GM20000 (cell line): ENCODE results near the gene CARMIL1.

ENCODE experiments used
- DNase-seq: peaks from one replicate; pipeline ENCODE4 v3.0.0; 2012; ENCODE audit warnings: low spot score
- TF ChIP-seq, protein P1 (sequence below): IDR thresholded peaks from 2 replicates; pipeline ENCODE4 v1.5.1; 2012; ENCODE audit warnings: mild to moderate bottlenecking, control low read depth; ENCODE audit errors: extremely low read depth, missing control alignments

The CARMIL1 gene

DNA sequence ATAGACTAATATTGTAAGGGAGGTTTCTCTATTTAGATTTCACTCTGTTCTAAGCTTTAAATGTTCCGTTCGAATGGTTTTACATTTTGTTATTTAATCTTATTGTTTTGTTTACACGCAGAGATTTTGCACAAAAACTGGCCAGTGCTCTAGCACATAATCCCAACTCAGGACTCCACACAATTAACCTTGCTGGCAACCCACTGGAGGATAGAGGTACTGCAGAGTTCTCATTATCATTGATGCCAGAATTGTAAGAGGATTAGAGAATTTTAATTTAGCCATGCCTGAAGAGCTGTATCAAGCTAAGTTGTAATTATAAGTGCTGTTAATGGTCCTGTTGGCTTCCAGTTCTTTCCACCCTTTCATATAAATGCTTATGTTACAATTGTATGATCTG, 193.1 kb downstream of the CARMIL1 start:
- no peak for DNase-seq
- TF ChIP-seq, protein P1, sequence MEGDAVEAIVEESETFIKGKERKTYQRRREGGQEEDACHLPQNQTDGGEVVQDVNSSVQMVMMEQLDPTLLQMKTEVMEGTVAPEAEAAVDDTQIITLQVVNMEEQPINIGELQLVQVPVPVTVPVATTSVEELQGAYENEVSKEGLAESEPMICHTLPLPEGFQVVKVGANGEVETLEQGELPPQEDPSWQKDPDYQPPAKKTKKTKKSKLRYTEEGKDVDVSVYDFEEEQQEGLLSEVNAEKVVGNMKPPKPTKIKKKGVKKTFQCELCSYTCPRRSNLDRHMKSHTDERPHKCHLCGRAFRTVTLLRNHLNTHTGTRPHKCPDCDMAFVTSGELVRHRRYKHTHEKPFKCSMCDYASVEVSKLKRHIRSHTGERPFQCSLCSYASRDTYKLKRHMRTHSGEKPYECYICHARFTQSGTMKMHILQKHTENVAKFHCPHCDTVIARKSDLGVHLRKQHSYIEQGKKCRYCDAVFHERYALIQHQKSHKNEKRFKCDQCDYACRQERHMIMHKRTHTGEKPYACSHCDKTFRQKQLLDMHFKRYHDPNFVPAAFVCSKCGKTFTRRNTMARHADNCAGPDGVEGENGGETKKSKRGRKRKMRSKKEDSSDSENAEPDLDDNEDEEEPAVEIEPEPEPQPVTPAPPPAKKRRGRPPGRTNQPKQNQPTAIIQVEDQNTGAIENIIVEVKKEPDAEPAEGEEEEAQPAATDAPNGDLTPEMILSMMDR: no peak

DNA sequence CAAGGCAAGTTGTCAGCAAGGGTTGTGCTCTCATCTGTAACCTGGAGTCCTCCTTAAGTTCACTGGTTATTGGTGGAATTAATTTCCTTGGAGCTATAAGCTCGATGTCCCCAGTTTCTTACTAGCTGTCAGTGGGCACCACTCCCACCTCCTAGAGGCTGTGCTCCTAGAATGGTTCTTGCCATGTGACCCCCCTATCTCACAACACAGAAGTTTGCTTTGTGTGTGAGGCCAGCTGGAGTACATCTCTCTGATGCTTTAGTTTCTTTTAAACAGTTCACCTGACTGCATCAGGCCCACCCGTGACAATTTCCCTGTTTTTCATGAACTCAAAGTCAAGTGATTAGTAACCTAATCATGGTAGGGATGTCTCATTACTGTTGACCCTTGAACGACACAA, 193.7 kb downstream of the CARMIL1 start:
- TF ChIP-seq, protein P1: no peak
- DNase-seq: no peak

GRCh38 chr6:25473447-25473846, 194.3 kb downstream of the CARMIL1 start:
- TF ChIP-seq, protein P1: no peak
- DNase-seq: no peak

- no peak for DNase-seq
- TF ChIP-seq, protein P1: no peak
Measured at GRCh38 chr6:25476126-25476525, 197.0 kb downstream of the CARMIL1 start.

GRCh38 chr6:25477006-25477590, 197.9 kb downstream of the CARMIL1 start:
- DNase-seq: no peak
- TF ChIP-seq, protein P1: no peak

GRCh38 chr6:25478973-25479372, 199.8 kb downstream of the CARMIL1 start:
- DNase-seq: no peak
- TF ChIP-seq, protein P1: no peak

DNA sequence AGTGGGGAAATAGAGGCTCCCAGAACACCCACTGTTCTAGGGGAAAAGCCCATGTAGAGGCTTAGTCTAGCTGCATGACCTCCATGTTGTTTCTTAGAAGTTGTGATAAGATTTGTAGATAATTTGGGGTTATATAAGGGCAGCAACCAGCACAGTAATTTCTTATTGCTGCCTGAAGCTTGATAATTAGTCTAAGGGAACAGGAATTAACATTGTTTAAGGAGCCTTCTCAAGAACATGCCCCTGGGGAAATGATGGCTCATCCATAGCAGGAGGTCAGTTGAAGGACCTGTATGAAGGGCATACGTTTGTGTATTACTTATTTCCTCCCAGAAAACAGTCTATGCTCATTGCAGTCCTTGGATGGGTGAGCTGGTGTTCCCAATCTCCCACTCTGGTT, 202.1 kb downstream of the CARMIL1 start:
- TF ChIP-seq, protein P1: no peak
- no peak for DNase-seq

- no peak for DNase-seq
- TF ChIP-seq, protein P1: no peak
Measured at GRCh38 chr6:25482996-25483395, 203.8 kb downstream of the CARMIL1 start.
